Fibroblast of pulmonary artery (primary cell): Measurements from ENCODE around the gene PCSK5.

Experiments
- DNase-seq: peaks from one replicate; pipeline ENCODE4 v3.0.0-alpha.2; 2010; ENCODE audit warnings: low read depth
- H3K4me3 ChIP-seq: replicated peaks from 2 replicates; pipeline ENCODE4 v1.5.1; 2011; ENCODE audit warnings: low read depth, mild to moderate bottlenecking, control low read depth, low read length, moderate library complexity
- CTCF ChIP-seq: IDR thresholded peaks from 2 replicates; pipeline ENCODE4 v1.5.1; 2011; ENCODE audit warnings: mild to moderate bottlenecking, control low read depth, low read length, inconsistent platforms; ENCODE audit errors: missing control alignments

PCSK5 gene

DNA sequence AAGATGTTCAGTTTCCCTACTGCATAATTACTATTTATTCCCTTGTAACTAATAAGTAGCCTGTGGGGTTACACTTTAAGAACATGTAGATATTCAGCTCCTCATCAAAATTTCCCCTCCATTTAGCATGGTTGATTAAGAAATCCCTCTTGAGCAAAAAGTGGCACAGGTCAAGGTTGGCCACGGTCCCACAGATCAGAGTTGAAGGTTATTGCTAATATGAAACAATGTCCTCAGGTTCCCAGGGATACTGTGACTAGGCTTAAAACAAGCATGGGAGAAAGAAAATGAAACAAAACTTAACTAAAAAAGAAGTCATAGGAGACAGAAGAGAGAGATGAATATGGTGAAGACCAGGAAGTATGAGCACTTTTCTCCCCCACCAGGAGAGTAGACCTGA, 439.6 kb downstream of the PCSK5 start:
- no peak overlapping the region for H3K4me3 ChIP-seq
- TF ChIP-seq CTCF, result no peak

DNA sequence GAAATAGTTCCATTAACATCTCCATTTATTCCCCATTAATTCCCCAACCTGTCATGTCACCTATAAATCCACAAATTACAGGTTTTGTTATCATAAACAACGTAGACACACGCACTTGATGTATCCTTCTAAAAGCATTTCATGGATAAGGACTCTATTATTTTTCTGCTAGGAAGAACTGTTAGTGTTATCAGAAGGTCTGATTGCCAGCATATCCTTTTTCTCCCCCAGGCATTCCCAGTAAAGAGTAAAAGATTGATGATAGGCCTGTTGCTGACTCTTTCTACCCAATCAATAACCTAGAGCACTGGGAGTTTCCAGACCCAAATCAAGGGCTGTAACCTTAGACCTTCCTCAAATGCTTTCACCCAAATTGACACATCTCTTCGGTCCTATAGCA, 442.9 kb downstream of the PCSK5 start:
- no peak overlapping the region for H3K4me3 ChIP-seq
- TF ChIP-seq CTCF, result no peak

More for the DNA sequence above, 439.6 kb downstream of the PCSK5 start:
- DNase-seq, result no peak

GRCh38 chr9:76333964-76334363, 443.5 kb downstream of the PCSK5 start:
- H3K4me3 ChIP-seq, result no peak overlapping the region
- no peak for DNase-seq
- TF ChIP-seq CTCF, result no peak

More for the DNA sequence above, 442.9 kb downstream of the PCSK5 start:
- DNase-seq, result no peak

GRCh38 chr9:76336027-76336426, 445.6 kb downstream of the PCSK5 start:
- TF ChIP-seq CTCF, result no peak
- no peak overlapping the region for H3K4me3 ChIP-seq
- no peak for DNase-seq

DNA sequence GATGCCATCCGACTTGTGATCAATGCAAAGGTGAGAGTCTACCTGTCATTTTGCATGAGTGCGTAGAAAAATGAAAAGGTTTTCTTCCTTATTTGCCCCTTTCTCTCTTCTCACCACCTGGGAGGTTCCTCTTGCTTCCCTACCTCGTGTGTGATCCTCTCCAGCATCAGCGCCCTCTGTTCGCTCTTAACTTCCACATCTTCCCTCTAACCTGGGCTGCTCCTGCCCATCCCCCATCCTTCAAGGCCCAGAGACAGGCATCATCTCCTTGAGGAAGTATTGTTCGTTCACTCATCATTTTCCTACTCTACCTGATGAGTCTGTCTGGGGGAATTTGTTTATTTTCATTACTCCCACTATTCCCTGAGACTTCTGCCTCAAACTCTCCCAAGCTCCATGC, 447.9 kb downstream of the PCSK5 start:
- H3K4me3 ChIP-seq, result no peak overlapping the region
- no peak for TF ChIP-seq CTCF
- no peak for DNase-seq

DNA sequence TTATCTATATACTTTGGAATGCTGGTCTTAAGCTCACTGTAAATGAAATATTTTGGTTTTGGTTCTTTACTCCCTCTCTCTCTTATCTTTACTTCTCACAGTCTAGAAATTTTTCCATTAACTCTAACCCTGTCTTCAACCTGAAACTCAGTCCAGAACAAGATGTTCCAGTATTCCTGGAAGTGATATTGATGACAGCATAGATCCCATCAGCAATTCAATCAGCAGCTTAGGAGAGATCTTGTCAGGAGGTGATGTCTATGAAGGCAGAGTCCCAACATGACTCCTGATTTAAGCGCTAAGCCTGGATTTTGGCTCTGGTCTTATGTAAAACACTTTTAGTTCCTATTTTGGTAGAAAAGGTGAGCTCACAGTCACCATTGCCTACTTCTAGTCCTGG, 451.1 kb downstream of the PCSK5 start:
- no peak for TF ChIP-seq CTCF

GRCh38 chr9:76342201-76342600, 451.7 kb downstream of the PCSK5 start:
- no peak for DNase-seq

More for the DNA sequence above, 451.1 kb downstream of the PCSK5 start:
- DNase-seq, result no peak
- H3K4me3 ChIP-seq, result no peak overlapping the region

More at GRCh38 chr9:76342201-76342600, 451.7 kb downstream of the PCSK5 start:
- TF ChIP-seq CTCF, result no peak
- no peak overlapping the region for H3K4me3 ChIP-seq
